Colonic mucosa (tissue), 4 donors: Measurements from ENCODE around the gene MEIS2. TPM values are rescaled to one million over a fixed set of nuclear protein-coding genes. Genes with fewer than 3 reads are reported as not detected.

Experiments
- DNase-seq: peaks from one replicate; pipeline ENCODE4 v3.0.0-alpha.2; 2020
- H3K27ac ChIP-seq: fragments of 200-600 bp; one replicate; pipeline ENCODE4 v1.8.0; 2021
- H3K27me3 ChIP-seq: fragments of 200-600 bp; one replicate; pipeline ENCODE4 v1.8.0; 2021
- H3K36me3 ChIP-seq: fragments of 200-600 bp; one replicate; pipeline ENCODE4 v1.8.0; 2021
- H3K4me1 ChIP-seq: fragments of 200-600 bp; one replicate; pipeline ENCODE4 v1.8.0; 2021; ENCODE audit warnings: mild to moderate bottlenecking
- H3K4me3 ChIP-seq: fragments of 200-600 bp; one replicate; pipeline ENCODE4 v1.8.0; 2021
- H3K9ac ChIP-seq, 2 donors: one replicate each; pipeline ENCODE4 v1.7.0; 2013; ENCODE audit warnings: control low read depth in 2 of 2, low read depth in 2 of 2, low read length in 2 of 2
- H3K9me3 ChIP-seq: fragments of 200-600 bp; one replicate; pipeline ENCODE4 v1.8.0; 2021
- CTCF ChIP-seq: fragments of 200-600 bp; IDR thresholded peaks from one replicate; pipeline ENCODE4 v1.8.0; 2022; ENCODE audit warnings: antibody characterized with exemption, mild to moderate bottlenecking
- intact Hi-C: fragments of 100-400 bp; cut with DNase I; formaldehyde crosslinking; loops from one replicate; pipeline ENCODE4 v1.14.1; 2022
- total RNA-seq, 2 donors: library from RNA; stranded (reverse); fragmentation: NEBNext Ultra II Directional in 1 of 2; extraction: Animal tissue kit (Norgen Biotek cat#: 25700) in 1 of 2; gene quantifications; one replicate each; pipeline ENCODE4 v1.2.1, GENCODE V29; 2021
- donor health status: healthy.
- donor health status: DM: no; HTN: no; CAD: no.
- donor health status: DM: no; HTN: no; CAD: no.

Gene MEIS2
- total RNA-seq, 2 donors from 2014 or later: 1.7 to 7.6 TPM

- H3K9me3 ChIP-seq: no peaks in the 10 kb centered on the region
- H3K4me3 ChIP-seq: no peak overlapping the region
- H3K27me3 ChIP-seq: no peaks in the 10 kb centered on the region
- intact Hi-C loops: no loop called here
- no peak overlapping the region for H3K9ac ChIP-seq
- no peaks in the 10 kb centered on the region for H3K4me1 ChIP-seq
- no peak overlapping the region for H3K27ac ChIP-seq
- no peaks in the 10 kb centered on the region for H3K36me3 ChIP-seq
- no peak for TF ChIP-seq CTCF
- DNase-seq: no peak
Measured at GRCh38 chr15:37054336-37054735, 46.0 kb downstream of the MEIS2 start.

GRCh38 chr15:37053166-37053565 is 47.2 kb downstream of the MEIS2 start:
- Histone ChIP-seq H3K27ac (no peak overlapping the region), H3K36me3 (no peaks in the 10 kb centered on the region), H3K27me3 (no peaks in the 10 kb centered on the region), H3K4me1 (no peaks in the 10 kb centered on the region), H3K4me3 (no peak overlapping the region), H3K9ac (no peak overlapping the region), H3K9me3 (no peaks in the 10 kb centered on the region)
- intact Hi-C loops: no loop called here
- no peak for DNase-seq
- TF ChIP-seq CTCF: no peak

- DNase-seq: no peak
- TF ChIP-seq CTCF: no peak
- Histone ChIP-seq H3K27ac (no peak overlapping the region), H3K4me3 (no peak overlapping the region), H3K9ac (no peak overlapping the region), H3K4me1 (no peaks in the 10 kb centered on the region), H3K27me3 (no peaks in the 10 kb centered on the region), H3K36me3 (no peaks in the 10 kb centered on the region), H3K9me3 (no peaks in the 10 kb centered on the region)
- intact Hi-C loops: no loop called here
Measured at GRCh38 chr15:37050345-37050744, 50.0 kb downstream of the MEIS2 start.

- no peaks in the 10 kb centered on the region for H3K27me3 ChIP-seq
- H3K4me3 ChIP-seq: no peak overlapping the region
- no peak overlapping the region for H3K9ac ChIP-seq
- H3K36me3 ChIP-seq: no peaks in the 10 kb centered on the region
- H3K4me1 ChIP-seq: no peaks in the 10 kb centered on the region
- DNase-seq: no peak
- intact Hi-C loops: no loop called here
- no peak for TF ChIP-seq CTCF
- no peak overlapping the region for H3K27ac ChIP-seq
- H3K9me3 ChIP-seq: no peaks in the 10 kb centered on the region
Measured at GRCh38 chr15:37046876-37047614, 53.3 kb downstream of the MEIS2 start.

GRCh38 chr15:37045859-37046740 is 54.2 kb downstream of the MEIS2 start:
- Histone ChIP-seq H3K36me3 (no peaks in the 10 kb centered on the region), H3K4me3 (no peak overlapping the region), H3K4me1 (no peaks in the 10 kb centered on the region), H3K27me3 (no peaks in the 10 kb centered on the region), H3K9me3 (no peaks in the 10 kb centered on the region), H3K27ac (no peak overlapping the region), H3K9ac (no peak overlapping the region)
- no peak for DNase-seq
- no peak for TF ChIP-seq CTCF
- intact Hi-C loops: no loop called here
